HG02642 (cell line): ENCODE measurements around the gene FIS1.
"Not testable (repeated sequence)": the region's sequence is repeated elsewhere in the genome, so short reads cannot be mapped to it uniquely, and the experiment has no call there.

Experiments
- ATAC-seq: cut with Tn5 transposase; IDR thresholded peaks from one replicate; pipeline ENCODE4 v1.9.1; 2021; ENCODE audit warnings: mild to moderate bottlenecking; ENCODE audit not compliant: unreplicated experiment, poor library complexity

FIS1 gene

GRCh38 chr7:101210143-101210542, 34.7 kb downstream of the FIS1 start:
- no peak for ATAC-seq

GRCh38 chr7:101208794-101209193, 36.1 kb downstream of the FIS1 start:
- no peak for ATAC-seq

GRCh38 chr7:101207459-101207858, 37.4 kb downstream of the FIS1 start:
- no peak for ATAC-seq

- ATAC-seq, result no peak
These were observed 38.2 kb downstream of the FIS1 start for GRCh38 chr7:101206665-101207042.

GRCh38 chr7:101205901-101206664, 38.8 kb downstream of the FIS1 start:
- ATAC-seq, result no peak

- not testable (repeated sequence) for ATAC-seq
These were observed 40.8 kb downstream of the FIS1 start for GRCh38 chr7:101203740-101204738.

GRCh38 chr7:101202603-101202918, 42.3 kb downstream of the FIS1 start:
- ATAC-seq, result no peak

- ATAC-seq, result no peak
These were observed 42.9 kb downstream of the FIS1 start for GRCh38 chr7:101201695-101202602.

GRCh38 chr7:101200862-101201599, 43.9 kb downstream of the FIS1 start, which contains the start of gene MOGAT3:
Gene MOGAT3, minus strand, starts transcription at chr7:101201036. Its CDS starts 182 bp downstream, at chr7:101200854.
- ATAC-seq, result no peak

- ATAC-seq, result no peak
These were observed 44.4 kb downstream of the FIS1 start for GRCh38 chr7:101200504-101200861.

GRCh38 chr7:101199522-101199921, 45.4 kb downstream of the FIS1 start:
- not testable (repeated sequence) for ATAC-seq

- no peak for ATAC-seq
These were observed 46.4 kb downstream of the FIS1 start for GRCh38 chr7:101198476-101198875.

GRCh38 chr7:101197991-101198390, 46.9 kb downstream of the FIS1 start:
- ATAC-seq, result no peak

GRCh38 chr7:101195884-101196283, 49.0 kb downstream of the FIS1 start:
- no peak for ATAC-seq
